ENCODE measurements around the gene PARD6B. TPM values are rescaled to one million over a fixed set of nuclear protein-coding genes. Genes with fewer than 3 reads are reported as not detected.
"Not testable (repeated sequence)": the region's sequence is repeated elsewhere in the genome, so short reads cannot be mapped to it uniquely, and the experiment has no call there.

The PARD6B gene
- polyA plus RNA-seq, 1 of the 3 experiments (the other 2 are of a cell fraction) = 0.49 TPM

GRCh38 chr20:50769551-50770085 is 38.2 kb downstream of the PARD6B start:
- H3K27me3 ChIP-seq (ENCODE audit: insufficient read depth); DNase-seq; H3K9me3 ChIP-seq; H3K9ac ChIP-seq; H3K4me2 ChIP-seq; H3K36me3 ChIP-seq (replicated peaks in 1 of 2; ENCODE audit: control insufficient read depth in 1 of 2, insufficient read depth in 2 of 2, low read length in 1 of 2); H4K20me1 ChIP-seq (ENCODE audit: insufficient read depth); H3K79me2 ChIP-seq (ENCODE audit: insufficient read depth); H3F3A ChIP-seq (replicated peaks; ENCODE audit: insufficient read depth); CTCF ChIA-PET; POLR2A ChIA-PET; H3K4me3 ChIP-seq (ENCODE audit: low read depth in 2 of 2, low read length in 1 of 2); H3K27ac ChIP-seq (ENCODE audit: low read depth in 2 of 2, low read length in 1 of 2); H2AFZ ChIP-seq (ENCODE audit: low read depth); H3K9me2 ChIP-seq: not testable (repeated sequence)
- H3K4me1 ChIP-seq (ENCODE audit: control insufficient read depth in 1 of 2, insufficient read depth in 2 of 2, low read depth in 1 of 2, low read length in 1 of 2) = peaks cover 0 to 17% of the 10 kb centered on the region in 2 experiments; a peak in 1 of 4 replicates
- WGBS (ENCODE audit: low lambda C conversion rate) = 91% methylated on average over 8 of the region's 12 CpGs

- DNase-seq; H3K9me2 ChIP-seq; H3K79me2 ChIP-seq (ENCODE audit: insufficient read depth); H3F3A ChIP-seq (replicated peaks; ENCODE audit: insufficient read depth); H3K36me3 ChIP-seq (replicated peaks in 1 of 2; ENCODE audit: control insufficient read depth in 1 of 2, insufficient read depth in 2 of 2, low read length in 1 of 2); H3K4me3 ChIP-seq (ENCODE audit: low read depth in 2 of 2, low read length in 1 of 2); H3K4me1 ChIP-seq (ENCODE audit: control insufficient read depth in 1 of 2, insufficient read depth in 2 of 2, low read depth in 1 of 2, low read length in 1 of 2); H4K20me1 ChIP-seq (ENCODE audit: insufficient read depth); POLR2A ChIA-PET; H3K27me3 ChIP-seq (ENCODE audit: insufficient read depth); H3K9me3 ChIP-seq: not testable (repeated sequence)
- 49% methylated on average over 4 of the region's 8 CpGs for WGBS (ENCODE audit: low lambda C conversion rate)
- Histone ChIP-seq H2AFZ (ENCODE audit: low read depth) (peak overlapping the region; percentile 59), H3K27ac (ENCODE audit: low read depth in 2 of 2, low read length in 1 of 2) (peak overlapping the region in 1 of 2 experiments; percentile 54; a peak in 2 of 4 replicates), H3K9ac (peak overlapping the region; percentile 21; the same call in 1 of the 2 replicates), H3K4me2 (peak overlapping the region; percentile 49; the same call in 1 of the 2 replicates)
- CTCF ChIA-PET = interaction anchor here (0.8 to 1.9 kb wide), 2 partner anchors 8 to 17 kb away, joined by 3 to 4 read pairs; no protein-coding TSS in a partner anchor
- TF ChIP-seq JUND (IDR thresholded peaks at IDR 0.05) = peak; percentile 26; the same call in 1 of the 2 replicates
- TF ChIP-seq RXRA (IDR thresholded peaks at IDR 0.05; ENCODE audit: borderline replicate concordance, low read depth) = peak; percentile 76; the same call in 1 of the 2 replicates
- TF ChIP-seq FOSL2 (IDR thresholded peaks at IDR 0.05; ENCODE audit: borderline replicate concordance, low read depth) = peak; percentile 22; the same call in 1 of the 2 replicates
Observed at GRCh38 chr20:50771419-50772080, 40.2 kb downstream of the PARD6B start.

GRCh38 chr20:50772420-50773185 is 41.2 kb downstream of the PARD6B start:
- Histone ChIP-seq H3K4me1 (ENCODE audit: control insufficient read depth in 1 of 2, insufficient read depth in 2 of 2, low read depth in 1 of 2, low read length in 1 of 2) (peaks cover 0 to 6% of the 10 kb centered on the region in 2 experiments; a peak in 1 of 4 replicates), H3K4me3 (ENCODE audit: low read depth in 2 of 2, low read length in 1 of 2) (no peak overlapping the region), H3K27me3 (ENCODE audit: insufficient read depth) (no peaks in the 10 kb centered on the region), H2AFZ (ENCODE audit: low read depth) (no peak overlapping the region), H3F3A (replicated peaks; ENCODE audit: insufficient read depth) (no peaks in the 10 kb centered on the region), H3K9me3 (no peaks in the 10 kb centered on the region), H3K27ac (ENCODE audit: low read depth in 2 of 2, low read length in 1 of 2) (no peak overlapping the region), H4K20me1 (ENCODE audit: insufficient read depth) (no peaks in the 10 kb centered on the region), H3K4me2 (no peak overlapping the region), H3K9me2 (no peaks in the 10 kb centered on the region), H3K79me2 (ENCODE audit: insufficient read depth) (no peaks in the 10 kb centered on the region), H3K36me3 (replicated peaks in 1 of 2; ENCODE audit: control insufficient read depth in 1 of 2, insufficient read depth in 2 of 2, low read length in 1 of 2) (no peaks in the 10 kb centered on the region), H3K9ac (no peak overlapping the region)
- POLR2A ChIA-PET = interaction anchor here (0.6 kb wide), 1 partner anchor 160 kb away, joined by 4 read pairs; no protein-coding TSS in a partner anchor
- DNase-seq = no peak
- 85% methylated on average over 5 of the region's 5 CpGs for WGBS (ENCODE audit: low lambda C conversion rate)
- TF ChIP-seq NRF1 (IDR thresholded peaks at IDR 0.05; ENCODE audit: low read depth, low read length) (no peak), TCF12 (IDR thresholded peaks at IDR 0.05) (no peak), IRF3 (IDR thresholded peaks at IDR 0.05; ENCODE audit: low read depth, low read length) (no peak), RXRA (IDR thresholded peaks at IDR 0.05; ENCODE audit: borderline replicate concordance, low read depth) (no peak)
- CTCF ChIA-PET = interaction anchor here (0.7 to 1.9 kb wide), 4 partner anchors 12 to 24 kb away, joined by 3 to 4 read pairs (median 3); no protein-coding TSS in a partner anchor
